Gastrocnemius medialis (tissue), 4 donors: Measurements from ENCODE around the gene ING2. TPM values are rescaled to one million over a fixed set of nuclear protein-coding genes. Genes with fewer than 3 reads are reported as not detected.
"Not testable (repeated sequence)": the region's sequence is repeated elsewhere in the genome, so short reads cannot be mapped to it uniquely, and the experiment has no call there.

Experiments used
- ATAC-seq, 2 donors: fragments of 150-250 bp; one replicate each; pipeline ENCODE4 v1.9.1; 2016
- DNase-seq, 2 donors: peaks; one replicate each; pipeline ENCODE4 v3.0.0-alpha.2; 2019
- H3K27ac ChIP-seq, 4 donors: fragments of 200-600 bp; sonication (generic); 1 replicate in 1 of 4; 2 replicates in 3 of 4; pipeline ENCODE4 v1.5.1; 2016 to 2018; ENCODE audit warnings: mild to moderate bottlenecking in 2 of 4, moderate library complexity in 1 of 4
- H3K27me3 ChIP-seq, 3 donors: fragments of 200-600 bp; sonication (generic) in 2 of 3; 1 replicate in 1 of 3; 2 replicates in 2 of 3; pipeline versions ENCODE4 v1.5.1 to v1.6.0; 2016 to 2019; ENCODE audit warnings: mild to moderate bottlenecking in 1 of 3, moderate library complexity in 1 of 3
- H3K36me3 ChIP-seq, 2 donors: fragments of 200-600 bp; sonication (generic) in 1 of 2; one replicate each; pipeline ENCODE4 v1.5.1; 2017 to 2018
- H3K4me1 ChIP-seq, 2 donors: fragments of 200-600 bp; sonication (generic) in 1 of 2; one replicate each; pipeline ENCODE4 v1.5.1; 2016 to 2017; ENCODE audit warnings: mild to moderate bottlenecking in 2 of 2
- H3K4me3 ChIP-seq, 4 donors: fragments of 200-600 bp; sonication (generic) in 3 of 4; 1 replicate in 1 of 4; 2 replicates in 3 of 4; pipeline ENCODE4 v1.5.1; 2016 to 2019; ENCODE audit warnings: mild to moderate bottlenecking in 2 of 4
- H3K9me3 ChIP-seq, 3 donors: fragments of 200-600 bp; sonication (generic) in 2 of 3; 1 replicate in 1 of 3; 2 replicates in 2 of 3; pipeline ENCODE4 v1.5.1; 2016 to 2019
- POLR2A ChIP-seq, 2 donors: fragments of 450-650 bp; IDR thresholded peaks; one replicate each; pipeline ENCODE4 v1.6.1; 2017; ENCODE audit warnings: antibody characterized with exemption in 2 of 2, mild to moderate bottlenecking in 2 of 2, moderate library complexity in 2 of 2
- in situ Hi-C, 4 donors: fragments of 200-750 bp; cut with MboI; loops; one replicate each; pipeline versions ENCODE4 v1.15.0 to v1.8.0; 2017; ENCODE audit warnings: low sequenced_read_pairs in 4 of 4
- intact Hi-C: fragments of 100-400 bp; cut with DNase I; formaldehyde crosslinking; loops from one replicate; pipeline ENCODE4 v1.15.1; 2023; ENCODE audit warnings: low total_unique reads
- total RNA-seq, 4 donors: library from RNA; depleted of rRNA; stranded (reverse); fragments of >200 nt; gene quantifications; one replicate each; pipeline versions ENCODE4 v1.1.0 to v1.2.3, GENCODE V29; 2016
- TF ChIP-seq, protein P1 (sequence below), 5 experiments: fragments of 450-650 bp in 3 of 5; fragments of 200-600 bp in 2 of 5; sonication (generic) in 2 of 5; IDR thresholded peaks in 4 of 5; conservative IDR thresholded peaks in 1 of 5; 1 replicate in 4 of 5; 2 replicates in 1 of 5; pipeline ENCODE4 v1.5.1; 2016 to 2019; ENCODE audit warnings: antibody characterized with exemption in 5 of 5, mild to moderate bottlenecking in 3 of 5, moderate library complexity in 3 of 5

Gene ING2
- total RNA-seq, 4 donors from 2014 or later: 18.9 to 46.2 (median 24.0) TPM

DNA sequence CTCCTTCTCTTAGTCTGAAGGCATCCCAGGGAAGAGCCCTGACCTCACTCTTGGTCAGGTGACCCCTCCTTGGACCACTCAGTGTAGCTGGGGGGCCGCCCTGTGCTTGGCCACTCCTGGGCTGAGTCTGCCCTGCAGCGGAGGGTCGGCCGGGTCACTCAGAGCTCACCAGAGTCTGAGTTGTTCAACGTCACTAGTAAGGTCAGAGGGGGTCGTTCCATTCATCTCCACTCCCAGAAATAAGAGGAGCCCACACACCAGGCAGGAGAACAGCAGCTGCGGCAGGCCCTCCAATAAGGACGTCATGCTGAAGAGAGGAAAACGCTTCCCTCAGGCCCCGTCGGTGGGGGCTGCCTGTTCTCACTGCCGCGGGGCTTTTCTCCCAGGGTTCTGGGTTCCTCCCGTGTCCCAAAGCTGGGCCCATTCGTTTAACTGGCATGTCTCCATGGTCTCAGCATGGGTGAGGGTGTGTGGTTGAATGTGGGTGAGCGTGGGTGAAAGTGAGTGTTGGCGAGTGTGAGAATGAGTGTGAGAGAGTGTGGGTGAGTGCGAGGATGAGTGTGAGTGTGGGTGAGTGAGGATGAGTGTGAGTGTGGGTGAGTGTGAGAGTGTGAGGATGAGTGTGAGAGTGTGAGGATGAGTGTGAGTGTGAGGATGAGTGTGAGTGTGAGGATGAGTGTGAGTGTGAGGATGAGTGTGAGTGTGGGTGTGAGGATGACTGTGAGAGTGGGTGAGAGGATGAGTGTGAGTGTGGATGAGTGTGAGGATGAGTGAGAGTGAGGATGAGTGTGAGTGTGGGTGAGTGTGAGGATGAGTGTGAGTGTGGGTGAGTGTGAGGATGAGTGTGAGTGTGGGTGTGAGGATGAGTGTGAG lies 47.7 kb downstream of the ING2 start:
- in situ Hi-C loops: no loop called here
- no peaks in the 10 kb centered on the region for H3K9me3 ChIP-seq
- H3K4me1 ChIP-seq: no peaks in the 10 kb centered on the region
- TF ChIP-seq POLR2A (IDR thresholded peaks at IDR 0.05): no peak
- TF ChIP-seq, protein P1, sequence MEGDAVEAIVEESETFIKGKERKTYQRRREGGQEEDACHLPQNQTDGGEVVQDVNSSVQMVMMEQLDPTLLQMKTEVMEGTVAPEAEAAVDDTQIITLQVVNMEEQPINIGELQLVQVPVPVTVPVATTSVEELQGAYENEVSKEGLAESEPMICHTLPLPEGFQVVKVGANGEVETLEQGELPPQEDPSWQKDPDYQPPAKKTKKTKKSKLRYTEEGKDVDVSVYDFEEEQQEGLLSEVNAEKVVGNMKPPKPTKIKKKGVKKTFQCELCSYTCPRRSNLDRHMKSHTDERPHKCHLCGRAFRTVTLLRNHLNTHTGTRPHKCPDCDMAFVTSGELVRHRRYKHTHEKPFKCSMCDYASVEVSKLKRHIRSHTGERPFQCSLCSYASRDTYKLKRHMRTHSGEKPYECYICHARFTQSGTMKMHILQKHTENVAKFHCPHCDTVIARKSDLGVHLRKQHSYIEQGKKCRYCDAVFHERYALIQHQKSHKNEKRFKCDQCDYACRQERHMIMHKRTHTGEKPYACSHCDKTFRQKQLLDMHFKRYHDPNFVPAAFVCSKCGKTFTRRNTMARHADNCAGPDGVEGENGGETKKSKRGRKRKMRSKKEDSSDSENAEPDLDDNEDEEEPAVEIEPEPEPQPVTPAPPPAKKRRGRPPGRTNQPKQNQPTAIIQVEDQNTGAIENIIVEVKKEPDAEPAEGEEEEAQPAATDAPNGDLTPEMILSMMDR (IDR thresholded peaks at IDR 0.05 in 4 of 5, conservative IDR thresholded peaks at IDR 0.05 in 1 of 5): no peak
- no peaks in the 10 kb centered on the region for H3K36me3 ChIP-seq
- H3K27ac ChIP-seq: no peak overlapping the region
- intact Hi-C loops: no loop called here
- DNase-seq (no peak), ATAC-seq (no peak)
- H3K27me3 ChIP-seq: no peaks in the 10 kb centered on the region
- no peak overlapping the region for H3K4me3 ChIP-seq

DNA sequence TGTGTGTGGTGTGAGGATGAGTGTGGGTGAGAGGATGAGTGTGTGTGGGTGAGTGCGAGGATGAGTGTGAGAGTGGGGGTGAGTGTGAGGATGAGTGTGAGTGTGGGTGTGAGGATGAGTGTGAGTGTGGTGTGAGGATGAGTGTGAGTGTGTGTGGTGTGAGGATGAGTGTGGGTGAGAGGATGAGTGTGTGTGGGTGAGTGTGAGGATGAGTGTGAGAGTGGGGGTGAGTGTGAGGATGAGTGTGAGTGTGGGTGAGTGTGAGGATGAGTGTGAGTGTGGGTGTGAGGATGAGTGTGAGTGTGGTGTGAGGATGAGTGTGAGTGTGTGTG lies 48.3 kb downstream of the ING2 start:
- in situ Hi-C loops, H3K4me3 ChIP-seq, DNase-seq, H3K27me3 ChIP-seq, H3K9me3 ChIP-seq, H3K36me3 ChIP-seq, H3K4me1 ChIP-seq, ATAC-seq, H3K27ac ChIP-seq, intact Hi-C loops: not testable (repeated sequence)

DNA sequence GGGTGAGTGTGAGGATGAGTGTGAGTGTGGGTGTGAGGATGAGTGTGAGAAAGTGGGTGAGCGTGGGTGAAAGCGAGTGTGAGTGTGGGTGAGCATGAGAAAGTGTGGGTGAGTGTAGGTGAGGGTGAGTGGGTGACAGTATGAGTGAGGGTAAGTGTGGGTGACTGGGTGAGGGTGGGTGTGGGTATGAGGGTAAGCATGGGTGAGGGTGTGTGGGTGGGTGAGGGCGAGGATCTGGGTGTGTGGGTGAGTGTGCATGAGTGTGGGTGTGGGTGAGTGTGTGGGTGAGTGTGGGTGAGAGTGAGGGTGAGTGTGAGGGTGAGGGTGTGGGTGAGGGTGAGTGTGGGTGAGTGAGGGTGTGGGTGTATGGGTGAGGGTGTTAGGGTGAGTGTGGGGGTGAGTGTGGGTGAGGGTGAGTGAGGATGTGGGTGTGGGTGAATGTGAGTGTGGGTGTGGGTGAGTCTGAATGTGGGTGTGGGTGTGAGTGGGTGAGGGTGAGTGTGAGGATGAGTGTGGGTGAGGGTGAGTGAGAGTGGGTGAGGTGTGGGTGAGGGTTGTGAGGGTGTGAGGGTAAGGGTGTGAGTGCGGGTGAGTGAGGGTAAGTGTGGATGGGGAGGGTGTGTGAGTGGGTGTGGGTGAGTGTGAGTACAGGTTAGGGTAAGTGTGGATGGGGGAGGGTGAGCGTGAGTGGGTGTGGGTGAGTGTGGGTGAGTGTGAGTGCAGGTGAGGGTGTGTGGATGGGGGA lies 48.9 kb downstream of the ING2 start:
- Histone ChIP-seq H3K36me3 (no peaks in the 10 kb centered on the region), H3K4me3 (no peak overlapping the region), H3K27me3 (no peaks in the 10 kb centered on the region), H3K4me1 (no peaks in the 10 kb centered on the region), H3K27ac (no peak overlapping the region), H3K9me3 (no peaks in the 10 kb centered on the region)
- in situ Hi-C loops (no loop called here), intact Hi-C loops (no loop called here)
- TF ChIP-seq, protein P1 (IDR thresholded peaks at IDR 0.05 in 4 of 5, conservative IDR thresholded peaks at IDR 0.05 in 1 of 5): no peak
- TF ChIP-seq POLR2A (IDR thresholded peaks at IDR 0.05): no peak
- no peak for DNase-seq
- ATAC-seq: no peak

DNA sequence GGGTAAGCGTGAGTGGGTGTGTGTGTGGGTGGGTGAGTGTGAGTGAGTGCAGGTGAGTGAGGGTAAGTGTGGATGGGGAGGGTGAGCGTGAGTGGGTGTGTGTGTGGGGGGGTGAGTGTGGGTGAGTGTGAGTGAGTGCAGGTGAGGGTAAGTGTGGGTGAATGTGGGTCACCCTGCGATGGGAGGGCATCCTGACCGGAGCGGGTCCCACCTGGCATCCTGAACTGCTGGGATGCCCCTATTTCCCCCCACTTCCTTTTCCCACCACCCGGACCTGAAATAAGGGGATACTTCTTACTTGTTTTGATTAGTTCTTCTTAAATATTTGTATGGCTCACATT lies 49.5 kb downstream of the ING2 start:
- H3K4me3 ChIP-seq: no peak overlapping the region
- no peaks in the 10 kb centered on the region for H3K27me3 ChIP-seq
- no peaks in the 10 kb centered on the region for H3K36me3 ChIP-seq
- no peaks in the 10 kb centered on the region for H3K4me1 ChIP-seq
- TF ChIP-seq POLR2A (IDR thresholded peaks at IDR 0.05): no peak
- TF ChIP-seq, protein P1 (IDR thresholded peaks at IDR 0.05 in 4 of 5, conservative IDR thresholded peaks at IDR 0.05 in 1 of 5): no peak
- no peak overlapping the region for H3K27ac ChIP-seq
- no peak for ATAC-seq
- in situ Hi-C loops (no loop called here), intact Hi-C loops (no loop called here)
- no peak for DNase-seq
- no peaks in the 10 kb centered on the region for H3K9me3 ChIP-seq

DNA sequence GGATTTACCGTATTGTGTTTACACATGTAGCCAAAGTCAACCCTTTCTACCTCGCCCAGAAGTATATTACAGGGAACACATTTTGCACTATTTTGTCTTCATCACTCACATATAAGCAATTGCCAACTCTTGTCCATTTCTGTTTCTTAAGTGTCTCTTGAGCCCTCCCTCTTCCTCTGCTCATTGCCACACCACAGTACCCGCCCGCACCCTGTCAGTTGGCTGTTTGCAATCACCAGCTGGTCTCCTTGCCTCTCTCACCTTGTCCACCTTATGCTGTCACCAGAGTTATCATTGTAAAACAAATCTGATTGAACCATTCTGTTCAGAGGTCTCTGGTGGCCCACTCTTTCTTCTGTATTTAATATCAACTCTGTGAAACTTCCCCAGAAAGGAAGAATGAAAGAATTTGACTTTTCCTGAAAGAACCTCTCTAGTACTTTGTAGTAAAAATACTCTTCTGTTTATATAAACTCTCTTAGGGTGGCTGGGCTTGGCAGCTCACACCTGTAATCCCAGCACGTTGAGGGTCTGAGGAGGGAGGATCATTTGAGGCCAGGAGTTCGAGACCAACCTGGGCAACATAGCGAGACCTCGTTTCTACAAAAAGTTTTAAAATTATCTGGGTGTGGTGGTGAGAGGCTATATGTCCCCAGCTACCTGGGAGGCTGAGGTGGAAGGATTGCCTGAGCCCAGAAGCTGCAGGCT lies 50.2 kb downstream of the ING2 start:
- H3K27me3 ChIP-seq: no peaks in the 10 kb centered on the region
- in situ Hi-C loops: no loop called here
- TF ChIP-seq, protein P1 (IDR thresholded peaks at IDR 0.05 in 4 of 5, conservative IDR thresholded peaks at IDR 0.05 in 1 of 5): no peak
- no peak for TF ChIP-seq POLR2A (IDR thresholded peaks at IDR 0.05)
- no peak for ATAC-seq
- H3K36me3 ChIP-seq: no peaks in the 10 kb centered on the region
- no peaks in the 10 kb centered on the region for H3K4me1 ChIP-seq
- no peak overlapping the region for H3K27ac ChIP-seq
- no peak overlapping the region for H3K4me3 ChIP-seq
- no peak for DNase-seq
- H3K9me3 ChIP-seq: no peaks in the 10 kb centered on the region
- intact Hi-C loops: no loop called here
